Activated naive CD8-positive, alpha-beta T cell (primary cell): ENCODE results near the gene RNF223.
A peak's percentile ranks its signal among the peaks of the same experiment; 100 is the strongest.
"Not testable (repeated sequence)": the region's sequence is repeated elsewhere in the genome, so short reads cannot be mapped to it uniquely, and the experiment has no call there.

Experiments
- H3K27ac Mint-ChIP-seq: one replicate; pipeline ENCODE4 v1.8.0; 2021; ENCODE audit warnings: mixed read lengths
- H3K27me3 Mint-ChIP-seq: one replicate; pipeline ENCODE4 v1.8.0; 2021; ENCODE audit warnings: mixed read lengths
- H3K36me3 Mint-ChIP-seq: one replicate; pipeline ENCODE4 v1.8.0; 2021; ENCODE audit warnings: mixed read lengths
- H3K4me1 Mint-ChIP-seq: one replicate; pipeline ENCODE4 v1.8.0; 2021; ENCODE audit warnings: low read depth, mixed read lengths
- H3K4me3 Mint-ChIP-seq: one replicate; pipeline ENCODE4 v1.8.0; 2021; ENCODE audit warnings: mild to moderate bottlenecking, mixed read lengths
- H3K9me3 Mint-ChIP-seq: one replicate; pipeline ENCODE4 v1.8.0; 2021; ENCODE audit warnings: low read depth, mixed read lengths

The RNF223 gene

GRCh38 chr1:1115136-1115785, 41.2 kb upstream of the RNF223 start:
- peak overlapping the region; percentile 66 for H3K27ac Mint-ChIP-seq
- no peaks in the 10 kb centered on the region for H3K27me3 Mint-ChIP-seq
- H3K4me1 Mint-ChIP-seq: peaks cover 11% of the 10 kb centered on the region
- peaks cover 8% of the 10 kb centered on the region for H3K36me3 Mint-ChIP-seq
- no peaks in the 10 kb centered on the region for H3K9me3 Mint-ChIP-seq
- H3K4me3 Mint-ChIP-seq: peak overlapping the region; percentile 88

- peak overlapping the region; percentile 68 for H3K27ac Mint-ChIP-seq
Measured at GRCh38 chr1:1114431-1114830, 40.3 kb upstream of the RNF223 start.

DNA sequence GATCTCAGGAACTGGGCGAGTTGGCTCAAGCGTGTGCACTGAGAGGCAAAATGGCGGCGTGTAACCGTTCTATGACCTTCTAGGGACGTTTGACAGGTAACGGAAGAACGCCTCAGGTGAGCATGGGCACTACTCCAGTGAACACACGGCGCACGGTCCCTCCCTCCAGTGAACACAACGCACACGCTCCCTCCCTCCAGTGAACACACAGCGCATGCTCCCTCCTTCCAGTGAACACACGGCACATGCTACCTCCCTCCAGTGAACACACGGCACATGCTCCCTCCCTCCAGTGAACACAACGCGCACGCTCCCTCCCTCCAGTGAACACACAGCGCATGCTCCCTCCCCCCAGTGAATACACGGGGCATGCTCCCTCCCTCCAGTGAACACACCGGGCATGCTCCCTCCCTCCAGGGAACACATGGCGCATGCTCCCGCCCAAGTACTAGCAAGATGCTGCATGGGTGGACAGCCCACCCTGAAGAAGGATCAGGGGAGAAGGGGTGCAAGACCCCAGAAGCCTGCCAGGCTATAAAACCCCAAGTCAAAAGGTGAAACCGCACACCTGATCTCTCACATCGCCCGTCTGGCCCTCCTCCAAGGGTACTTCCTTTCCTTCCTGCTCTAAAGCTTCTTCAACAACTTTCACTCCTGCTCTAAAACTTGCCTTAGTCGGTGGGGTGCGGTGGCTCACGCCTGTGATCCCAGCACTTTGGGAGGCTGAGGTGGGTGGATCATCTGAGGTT, 38.3 kb upstream of the RNF223 start:
- peaks cover 11% of the 10 kb centered on the region for H3K36me3 Mint-ChIP-seq
- H3K4me3 Mint-ChIP-seq: no peak overlapping the region
- H3K4me1 Mint-ChIP-seq: peaks cover 9% of the 10 kb centered on the region
- H3K27ac Mint-ChIP-seq: no peak overlapping the region
- H3K27me3 Mint-ChIP-seq: no peaks in the 10 kb centered on the region
- H3K9me3 Mint-ChIP-seq: no peaks in the 10 kb centered on the region

More at GRCh38 chr1:1114431-1114830, 40.3 kb upstream of the RNF223 start:
- peak overlapping the region; percentile 88 for H3K4me3 Mint-ChIP-seq
- no peaks in the 10 kb centered on the region for H3K9me3 Mint-ChIP-seq
- peaks cover 11% of the 10 kb centered on the region for H3K4me1 Mint-ChIP-seq
- no peaks in the 10 kb centered on the region for H3K27me3 Mint-ChIP-seq
- peaks cover 11% of the 10 kb centered on the region for H3K36me3 Mint-ChIP-seq

DNA sequence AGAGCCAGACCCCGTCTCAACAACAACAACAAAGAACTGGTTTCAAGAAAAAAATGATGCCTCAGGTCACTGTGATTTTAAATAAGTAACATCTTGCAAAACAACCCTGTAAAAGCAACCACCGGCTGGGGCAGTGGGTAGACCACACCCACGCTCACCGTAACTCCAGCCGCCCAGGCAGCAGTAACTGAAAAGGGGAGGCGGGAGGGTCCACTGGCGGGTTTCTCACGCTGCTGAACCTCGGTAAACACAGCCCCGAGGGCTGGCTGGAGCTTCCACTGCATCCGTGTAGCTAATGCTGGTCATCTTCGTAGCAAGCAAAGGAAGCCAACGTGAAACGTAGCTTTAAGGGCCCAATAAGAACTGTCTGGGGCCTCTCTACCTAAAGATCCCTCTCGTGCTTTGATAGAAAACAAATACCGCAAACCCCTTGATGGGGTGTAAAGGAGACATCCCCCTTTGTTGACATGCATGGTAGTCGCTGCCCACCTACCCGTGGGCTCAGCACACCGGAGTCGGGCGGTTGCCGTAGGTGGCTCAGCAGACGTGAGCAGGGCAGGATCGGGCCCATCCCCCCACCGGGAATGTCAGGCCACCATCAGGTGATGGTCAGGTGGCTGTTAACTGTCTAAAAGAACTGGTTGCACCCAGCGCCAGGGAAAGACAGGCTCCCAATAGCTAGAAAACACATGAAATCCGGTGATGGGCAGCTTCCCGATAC, 37.6 kb upstream of the RNF223 start:
- no peak overlapping the region for H3K27ac Mint-ChIP-seq
- peaks cover 9% of the 10 kb centered on the region for H3K4me1 Mint-ChIP-seq
- no peaks in the 10 kb centered on the region for H3K9me3 Mint-ChIP-seq
- H3K36me3 Mint-ChIP-seq: peaks cover 11% of the 10 kb centered on the region
- H3K27me3 Mint-ChIP-seq: no peaks in the 10 kb centered on the region
- no peak overlapping the region for H3K4me3 Mint-ChIP-seq

DNA sequence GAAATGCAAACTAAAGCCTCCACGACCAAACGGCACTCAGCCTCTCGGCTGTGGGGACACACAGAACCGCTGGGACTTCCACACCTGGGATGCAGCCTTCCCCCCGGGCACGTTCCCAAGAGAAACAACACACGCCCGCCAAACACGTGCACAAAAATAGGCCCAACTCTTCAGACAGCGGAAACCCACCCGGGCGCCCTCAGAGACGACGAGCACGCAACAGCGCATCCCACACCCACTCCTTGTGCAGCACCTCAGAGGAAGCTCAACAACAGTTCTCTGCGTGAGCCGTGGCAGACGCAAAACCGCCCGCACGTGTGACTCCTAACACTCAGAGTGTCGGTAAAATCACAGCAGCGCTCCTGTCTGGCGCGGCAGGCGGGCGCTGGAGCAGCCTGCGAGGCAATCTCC, 36.5 kb upstream of the RNF223 start:
- Mint-ChIP-seq H3K36me3 (peaks cover 11% of the 10 kb centered on the region), H3K4me3 (no peak overlapping the region), H3K9me3 (no peaks in the 10 kb centered on the region), H3K27ac (no peak overlapping the region), H3K27me3 (no peaks in the 10 kb centered on the region), H3K4me1 (peaks cover 9% of the 10 kb centered on the region)

GRCh38 chr1:1109743-1110142, 35.6 kb upstream of the RNF223 start:
- Mint-ChIP-seq H3K27ac (no peak overlapping the region), H3K27me3 (no peaks in the 10 kb centered on the region), H3K36me3 (peaks cover 11% of the 10 kb centered on the region), H3K9me3 (no peaks in the 10 kb centered on the region), H3K4me1 (peaks cover 8% of the 10 kb centered on the region), H3K4me3 (no peak overlapping the region)

GRCh38 chr1:1106510-1107221, 32.6 kb upstream of the RNF223 start:
- peaks cover 26% of the 10 kb centered on the region for H3K4me1 Mint-ChIP-seq
- no peak overlapping the region for H3K27ac Mint-ChIP-seq
- H3K36me3 Mint-ChIP-seq: peaks cover 9% of the 10 kb centered on the region
- H3K27me3 Mint-ChIP-seq: no peaks in the 10 kb centered on the region
- H3K9me3 Mint-ChIP-seq: no peaks in the 10 kb centered on the region
- no peak overlapping the region for H3K4me3 Mint-ChIP-seq

- H3K27me3 Mint-ChIP-seq: not testable (repeated sequence)
- Mint-ChIP-seq H3K4me1 (peaks cover 32% of the 10 kb centered on the region), H3K36me3 (peaks cover 13% of the 10 kb centered on the region), H3K9me3 (peaks cover 11% of the 10 kb centered on the region), H3K4me3 (peak overlapping the region; percentile 35), H3K27ac (peak overlapping the region; percentile 66)
Measured at GRCh38 chr1:1104152-1104551, 30.0 kb upstream of the RNF223 start.

DNA sequence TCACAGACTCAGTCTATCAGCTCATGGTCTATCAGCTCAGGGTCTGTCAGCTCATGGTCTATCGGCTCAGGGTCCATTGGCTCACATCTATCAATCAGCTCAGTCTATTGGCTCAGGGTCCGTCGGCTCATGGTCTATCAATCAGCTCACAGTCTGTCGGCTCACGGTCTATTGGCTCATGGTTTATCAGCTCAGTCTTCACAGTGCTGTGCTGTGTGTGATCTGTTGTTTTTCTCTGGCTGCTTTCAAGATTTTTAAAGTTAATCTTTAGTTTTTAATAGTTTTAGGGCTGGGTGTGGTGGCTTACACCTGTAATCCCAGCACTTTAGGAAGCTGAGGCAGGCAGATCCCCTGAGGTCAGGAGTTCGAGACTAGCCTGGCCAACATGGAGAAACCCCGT, 27.4 kb upstream of the RNF223 start:
- H3K27me3 Mint-ChIP-seq: peaks cover 2% of the 10 kb centered on the region
- H3K4me3 Mint-ChIP-seq: no peak overlapping the region
- peaks cover 36% of the 10 kb centered on the region for H3K4me1 Mint-ChIP-seq
- H3K36me3 Mint-ChIP-seq: peaks cover 13% of the 10 kb centered on the region
- H3K9me3 Mint-ChIP-seq: peaks cover 15% of the 10 kb centered on the region
- no peak overlapping the region for H3K27ac Mint-ChIP-seq

DNA sequence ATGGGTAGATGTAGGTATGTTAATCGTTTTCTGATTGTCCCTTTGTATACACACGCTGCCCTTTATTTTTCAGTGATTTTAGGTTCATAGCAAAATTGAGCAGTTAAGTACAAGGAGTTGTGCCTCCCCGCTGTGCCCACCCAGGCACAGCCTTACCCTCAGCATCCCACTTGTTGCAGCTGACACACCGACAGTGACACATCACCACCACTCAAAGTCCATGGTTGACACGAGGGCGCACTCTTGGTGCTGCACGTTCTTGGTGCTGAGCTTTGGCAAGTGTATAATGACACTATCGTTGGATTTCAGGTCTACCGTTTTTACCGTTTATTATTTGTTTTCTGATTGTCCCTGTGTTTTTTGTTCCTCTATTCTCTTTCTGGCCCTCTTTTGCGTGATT, 26.2 kb upstream of the RNF223 start:
- H3K36me3 Mint-ChIP-seq: peaks cover 13% of the 10 kb centered on the region
- no peak overlapping the region for H3K27ac Mint-ChIP-seq

GRCh38 chr1:1099506-1100183, 25.5 kb upstream of the RNF223 start:
- H3K27ac Mint-ChIP-seq: peak overlapping the region; percentile 10
- H3K9me3 Mint-ChIP-seq: peaks cover 15% of the 10 kb centered on the region
- H3K4me1 Mint-ChIP-seq: peaks cover 31% of the 10 kb centered on the region
- H3K27me3 Mint-ChIP-seq: peaks cover 2% of the 10 kb centered on the region
- H3K4me3 Mint-ChIP-seq: peak overlapping the region; percentile 31
- peaks cover 13% of the 10 kb centered on the region for H3K36me3 Mint-ChIP-seq

More for the DNA sequence above, 26.2 kb upstream of the RNF223 start:
- Mint-ChIP-seq H3K9me3 (peaks cover 15% of the 10 kb centered on the region), H3K27me3 (peaks cover 2% of the 10 kb centered on the region), H3K4me3 (no peak overlapping the region), H3K4me1 (peaks cover 36% of the 10 kb centered on the region)

GRCh38 chr1:1098681-1099421, 24.7 kb upstream of the RNF223 start:
- Mint-ChIP-seq H3K36me3 (peaks cover 13% of the 10 kb centered on the region), H3K9me3 (peaks cover 15% of the 10 kb centered on the region), H3K4me1 (peaks cover 23% of the 10 kb centered on the region), H3K27ac (peak overlapping the region; percentile 10), H3K27me3 (peaks cover 2% of the 10 kb centered on the region), H3K4me3 (peak overlapping the region; percentile 31)

- H3K27ac Mint-ChIP-seq, H3K4me1 Mint-ChIP-seq, H3K27me3 Mint-ChIP-seq, H3K36me3 Mint-ChIP-seq, H3K4me3 Mint-ChIP-seq: not testable (repeated sequence)
- peaks cover 15% of the 10 kb centered on the region for H3K9me3 Mint-ChIP-seq
Measured at GRCh38 chr1:1096136-1096535, 22.0 kb upstream of the RNF223 start.

DNA sequence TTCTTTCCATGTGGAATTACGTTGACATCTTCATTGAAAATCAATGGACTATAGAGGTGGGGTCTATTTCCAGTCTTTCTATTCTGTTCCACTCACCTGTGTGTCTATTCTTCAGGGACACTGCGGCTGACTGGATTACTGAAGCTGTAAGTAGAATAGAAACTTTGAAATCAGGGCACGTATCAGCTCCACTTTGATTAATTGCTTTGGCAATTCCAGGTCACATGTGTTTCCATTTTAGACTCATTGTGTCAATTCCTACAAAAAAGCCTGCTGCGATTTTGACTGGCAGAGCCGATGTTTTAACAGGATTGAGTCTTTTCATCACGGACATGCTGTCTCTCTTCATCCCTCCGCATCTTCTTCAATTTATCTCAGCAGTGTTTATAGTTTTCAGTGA, 20.9 kb upstream of the RNF223 start:
- H3K4me3 Mint-ChIP-seq: no peak overlapping the region
- H3K4me1 Mint-ChIP-seq: peaks cover 10% of the 10 kb centered on the region
- H3K27ac Mint-ChIP-seq: no peak overlapping the region
- peaks cover 5% of the 10 kb centered on the region for H3K36me3 Mint-ChIP-seq
- H3K27me3 Mint-ChIP-seq: peaks cover 2% of the 10 kb centered on the region
- H3K9me3 Mint-ChIP-seq: peaks cover 10% of the 10 kb centered on the region
